GM12891 (cell line): Measurements from ENCODE around the gene OAF.

Experiments
- POLR2A ChIP-seq: IDR thresholded peaks from 2 replicates; pipeline ENCODE4 v1.6.1; 2011; ENCODE audit warnings: low read depth, low read length, control low read depth
- POLR2AphosphoS5 ChIP-seq: IDR thresholded peaks from 2 replicates; pipeline ENCODE4 v1.6.1; 2011; ENCODE audit warnings: low read depth, low read length, control low read depth

- TF ChIP-seq POLR2A (no peak), POLR2AphosphoS5 (no peak)
Observed at GRCh38 chr11:120238968-120239620, 28.3 kb downstream of the OAF start.
